GM10847 (cell line): ENCODE results near the gene DNAJC15.

Experiments
- POLR2A ChIP-seq: IDR thresholded peaks from 2 replicates; pipeline ENCODE4 v1.6.1; 2011; ENCODE audit not compliant: insufficient read length; ENCODE audit errors: extremely low read depth

The DNAJC15 gene

DNA sequence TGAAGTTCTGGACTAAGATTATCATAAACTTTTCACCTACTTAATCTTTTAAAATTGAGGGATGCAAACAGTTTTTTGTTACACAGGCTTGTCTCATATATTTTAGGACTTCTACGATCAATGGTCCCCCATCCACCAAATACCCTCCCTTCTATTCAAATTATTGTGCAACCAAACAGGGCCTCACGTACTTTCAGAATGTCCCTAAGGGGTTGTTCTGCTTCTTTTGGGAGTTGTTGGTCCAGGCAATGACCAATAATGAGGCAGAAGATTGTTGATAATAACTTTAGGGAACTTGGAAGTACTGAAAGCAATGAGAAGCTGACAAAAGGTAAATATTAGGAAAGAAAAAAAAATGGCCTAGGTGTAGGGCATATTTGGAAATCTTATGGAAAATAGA, 2.9 kb downstream of the DNAJC15 start:
- TF ChIP-seq POLR2A: no peak

DNA sequence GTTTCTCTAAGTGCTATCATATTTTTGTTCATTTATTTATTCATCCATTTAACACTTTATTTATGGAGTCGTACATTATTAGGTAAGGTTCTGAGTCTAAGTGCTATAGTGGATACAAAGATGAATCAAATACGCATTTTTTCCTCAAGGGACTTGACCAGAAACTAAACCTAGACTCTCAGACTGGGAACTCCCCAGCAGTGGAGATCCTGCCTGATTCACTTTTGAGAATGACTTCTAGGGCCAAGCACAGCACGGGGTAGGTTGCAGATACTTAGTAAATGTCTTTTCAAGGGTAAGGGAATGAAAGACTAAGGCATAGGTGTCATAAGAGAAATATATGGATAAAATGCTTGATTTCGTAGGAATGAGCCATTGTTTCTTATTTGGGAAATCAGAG, 7.2 kb downstream of the DNAJC15 start:
- no peak for TF ChIP-seq POLR2A

DNA sequence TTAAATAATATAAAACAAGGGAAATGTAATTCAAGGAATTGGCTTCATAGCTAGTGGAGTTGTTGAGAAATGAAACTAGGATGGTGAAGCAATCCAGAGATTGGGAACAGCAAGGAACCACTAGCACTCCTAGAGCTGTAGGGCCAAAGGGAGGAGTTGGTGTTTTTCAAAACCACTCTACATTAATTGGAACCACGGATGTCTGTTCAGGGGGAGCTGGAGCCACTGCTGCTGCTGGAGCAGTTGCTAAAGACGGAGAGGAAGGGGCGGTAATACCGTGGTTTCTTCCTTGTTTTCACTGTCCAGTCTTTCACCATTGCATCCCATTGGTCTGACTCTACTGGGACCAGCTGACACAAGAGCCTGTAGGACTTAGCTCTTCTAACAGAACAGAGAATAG, 8.5 kb downstream of the DNAJC15 start:
- TF ChIP-seq POLR2A: no peak

DNA sequence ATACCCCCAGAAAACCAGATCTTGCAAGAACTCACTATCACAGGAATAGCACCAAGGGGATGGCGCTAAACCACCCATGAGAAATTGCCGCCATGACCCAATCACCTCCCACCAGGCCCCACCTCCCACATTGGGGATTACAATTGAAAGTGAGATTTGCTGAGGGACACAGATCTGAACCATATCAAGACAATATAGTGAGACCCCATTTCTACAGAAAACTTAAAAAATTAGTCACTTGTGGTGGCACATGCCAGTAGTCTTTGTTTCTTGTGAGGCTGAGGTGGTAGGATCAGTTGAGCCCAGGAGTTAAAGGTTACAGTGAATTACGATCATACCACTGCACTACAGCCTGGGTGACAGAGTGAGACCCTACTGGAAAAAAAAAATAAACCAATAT, 9.7 kb downstream of the DNAJC15 start:
- no peak for TF ChIP-seq POLR2A

DNA sequence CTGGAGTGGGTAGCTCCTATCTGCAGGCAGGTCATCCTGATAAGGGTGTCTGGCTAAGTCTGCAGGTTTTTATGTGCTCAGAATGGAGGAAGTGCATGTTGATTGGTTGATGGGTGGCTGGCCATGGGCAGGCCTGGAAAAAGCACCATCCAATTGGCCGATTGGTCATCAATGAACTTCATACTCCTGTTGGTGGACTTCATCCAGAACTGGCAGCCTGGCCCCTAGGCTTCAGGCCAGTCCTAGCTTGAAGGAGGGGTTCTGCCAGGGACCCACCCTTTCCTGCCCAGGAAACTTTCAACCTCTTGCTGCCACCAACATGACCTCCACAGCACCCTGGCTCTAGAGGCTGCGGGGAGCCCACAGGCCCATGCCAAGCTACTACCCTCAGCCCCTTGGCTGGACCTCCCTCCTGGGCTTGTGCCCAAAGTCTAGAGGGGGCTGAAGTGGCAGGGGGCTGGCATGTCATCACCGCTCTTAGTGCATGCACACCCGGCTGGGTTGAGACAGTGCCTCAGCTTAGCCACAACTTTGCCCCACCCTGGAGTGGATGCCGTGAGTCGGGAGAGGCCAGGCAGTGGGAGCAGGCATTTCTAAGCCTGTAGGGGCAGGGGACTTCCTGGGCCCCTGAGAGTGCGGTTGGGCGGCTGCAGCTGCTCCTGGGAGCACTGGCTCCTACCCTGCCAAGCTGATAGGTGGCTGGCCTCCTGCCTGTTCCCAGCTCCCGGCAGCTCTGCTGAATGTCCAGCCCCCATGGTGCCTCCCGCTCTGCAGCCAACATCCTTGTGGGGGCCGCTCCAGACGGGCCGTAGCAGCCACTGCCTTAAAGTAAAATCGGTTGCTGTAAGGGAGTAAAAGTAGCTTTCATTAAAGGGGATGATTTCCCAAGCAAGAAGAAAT, 13.2 kb downstream of the DNAJC15 start:
- no peak for TF ChIP-seq POLR2A

DNA sequence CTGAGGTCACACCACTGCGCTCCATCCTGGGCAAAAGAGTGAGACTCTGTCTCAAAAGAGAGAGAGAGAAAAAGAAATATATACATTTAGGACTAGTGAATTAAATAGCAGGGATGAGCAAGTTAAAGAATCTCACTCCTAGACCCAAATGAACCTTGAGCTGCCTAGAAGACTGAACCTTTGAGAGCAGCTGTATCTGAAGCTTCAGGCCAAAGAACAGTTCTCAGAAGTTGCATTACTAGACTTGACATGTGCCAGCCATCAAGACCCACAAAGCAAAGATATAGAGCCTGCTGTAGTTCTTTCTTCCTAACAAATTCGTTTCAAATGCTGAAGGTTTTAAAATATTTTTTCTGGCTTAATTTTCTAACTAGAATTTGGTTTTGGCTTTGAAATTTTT, 16.6 kb downstream of the DNAJC15 start:
- no peak for TF ChIP-seq POLR2A

DNA sequence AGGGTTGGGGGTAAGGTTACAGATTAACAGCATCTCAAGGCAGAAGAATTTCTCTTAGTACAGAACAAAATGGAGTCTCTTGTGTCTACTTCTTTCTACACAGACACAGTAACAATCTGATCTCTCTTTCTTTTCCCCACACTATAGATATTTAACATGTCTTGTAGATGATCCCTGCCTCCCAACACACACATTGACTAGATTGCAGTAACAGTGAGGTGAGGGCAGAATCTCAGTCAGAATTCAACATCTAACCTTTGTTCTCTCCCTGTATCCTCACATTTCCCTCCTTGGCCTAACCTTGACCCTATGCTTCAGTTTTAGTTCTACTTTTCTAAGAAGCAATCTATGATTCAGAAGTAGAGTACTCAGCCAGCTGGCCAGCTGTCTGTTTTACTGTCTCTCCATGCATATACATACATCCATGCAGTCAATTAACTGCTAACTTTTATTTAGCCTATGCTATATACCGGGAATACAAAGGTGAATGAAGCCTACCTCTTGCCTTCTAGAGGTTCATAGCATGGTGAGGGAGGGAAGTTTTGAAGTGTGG, 18.1 kb downstream of the DNAJC15 start:
- TF ChIP-seq POLR2A: no peak

DNA sequence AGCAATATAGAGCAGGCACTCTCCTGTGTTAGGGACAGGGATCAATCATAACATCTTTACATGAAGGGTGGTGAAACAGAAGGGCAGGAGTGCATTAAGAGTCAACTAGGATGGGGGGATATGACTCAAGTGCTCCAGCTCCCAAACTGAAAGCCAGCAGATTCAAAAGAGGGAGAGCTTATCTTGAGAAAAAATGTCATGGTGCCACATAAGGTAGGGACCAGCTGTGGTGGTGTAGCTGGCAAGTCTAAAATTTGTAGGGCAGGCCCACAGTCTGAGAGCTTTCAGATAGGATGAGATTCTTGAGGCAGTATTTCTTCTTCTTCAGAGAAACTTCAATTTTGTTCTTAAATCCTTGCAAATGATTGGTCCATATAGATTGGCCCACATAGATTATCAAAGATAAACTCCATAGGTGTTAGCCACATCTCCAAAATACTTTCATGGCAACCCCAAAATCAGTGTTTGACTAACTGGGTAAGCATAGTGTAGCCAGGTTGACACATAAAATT, 19.1 kb downstream of the DNAJC15 start:
- no peak for TF ChIP-seq POLR2A

DNA sequence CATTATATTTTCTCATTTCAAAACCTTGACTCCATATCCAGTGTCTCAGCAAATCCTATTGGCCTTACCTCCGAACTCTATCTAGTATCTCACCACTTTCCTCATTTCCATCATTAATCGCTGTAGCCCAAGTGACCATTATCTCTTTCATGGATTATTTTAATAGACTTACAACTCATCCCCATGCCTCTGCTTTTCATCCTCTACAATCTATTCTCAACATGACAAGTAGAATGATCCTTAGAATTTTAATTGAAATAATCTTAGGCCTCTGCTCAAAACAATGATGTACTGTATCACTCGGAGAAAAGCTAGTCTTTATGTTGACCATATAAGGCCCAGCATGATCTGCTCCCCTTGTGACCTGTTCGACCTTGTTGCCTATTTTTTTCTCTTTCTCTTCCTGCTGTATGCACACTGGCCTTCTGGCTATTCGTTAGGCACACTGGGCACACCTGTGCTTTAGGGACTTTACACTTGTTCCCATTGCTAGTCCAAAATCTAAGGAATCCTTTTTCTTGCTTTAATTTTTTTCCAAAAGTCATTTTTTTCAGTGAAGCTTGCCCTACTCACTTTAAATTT, 21.4 kb downstream of the DNAJC15 start:
- no peak for TF ChIP-seq POLR2A

DNA sequence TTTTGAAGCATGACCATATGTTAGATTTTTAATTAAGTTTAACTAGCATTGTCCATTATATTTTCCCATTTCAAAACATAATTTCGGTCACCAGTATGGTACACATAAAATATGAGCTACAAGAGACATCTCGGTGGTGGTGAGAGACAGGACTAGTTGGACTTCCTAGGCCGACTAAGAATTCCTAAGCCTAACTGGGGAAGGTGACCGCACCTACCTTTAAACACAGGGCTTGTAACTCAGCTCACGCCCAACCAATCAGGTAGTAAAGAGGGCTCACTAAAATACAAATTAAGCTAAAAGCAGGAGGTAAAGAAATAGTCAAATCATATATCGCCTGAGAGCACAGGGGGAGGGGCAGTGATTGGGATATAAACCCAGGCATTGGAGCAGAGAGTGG, 22.9 kb downstream of the DNAJC15 start:
- no peak for TF ChIP-seq POLR2A

DNA sequence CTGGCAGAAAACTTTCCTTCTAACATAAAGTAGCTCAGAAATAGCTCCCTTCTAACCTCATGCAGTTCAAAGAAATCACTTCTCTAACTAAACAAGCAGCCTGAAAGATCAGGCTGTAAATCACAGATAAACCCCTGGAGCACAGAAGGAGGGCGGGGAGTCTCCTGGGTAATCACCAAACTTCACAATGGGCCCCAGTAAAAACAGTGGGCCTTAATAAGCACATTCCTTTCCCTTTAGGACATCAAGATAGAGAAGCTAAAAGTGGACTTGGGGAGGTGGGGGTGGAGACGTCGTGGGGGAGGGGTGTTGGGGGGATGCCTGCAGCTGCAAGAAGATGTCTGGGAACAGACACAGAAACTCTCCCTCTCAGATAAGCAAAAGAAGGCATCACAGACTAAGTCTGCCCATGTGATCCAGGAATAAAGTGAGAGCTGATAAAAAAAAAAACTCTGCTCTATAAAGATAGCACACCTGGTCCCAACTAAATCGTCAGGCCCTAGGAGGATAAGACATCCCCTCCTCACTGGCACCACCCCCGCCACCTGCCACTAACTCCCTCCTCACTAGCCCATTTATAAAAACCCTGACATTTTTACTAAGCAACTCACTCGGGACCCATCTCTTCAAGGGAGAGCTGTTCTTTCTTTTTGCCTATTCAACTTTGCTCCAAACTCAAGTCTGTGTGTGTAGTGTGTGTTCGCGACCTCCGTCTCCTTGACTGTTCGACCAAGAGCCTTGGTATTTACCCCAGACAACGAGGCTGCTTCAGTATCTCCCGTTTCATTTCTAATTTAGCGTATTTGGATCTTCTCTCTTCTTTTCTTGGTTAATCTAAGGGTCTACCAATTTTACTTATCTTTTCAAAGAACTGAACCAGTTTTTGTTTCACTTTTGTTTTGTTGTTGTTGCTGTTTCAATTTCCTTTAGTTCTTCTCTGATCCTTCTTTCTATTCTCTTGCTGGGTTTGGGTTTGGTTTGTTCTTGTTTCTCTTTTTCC, 31.7 kb downstream of the DNAJC15 start:
- TF ChIP-seq POLR2A: no peak

DNA sequence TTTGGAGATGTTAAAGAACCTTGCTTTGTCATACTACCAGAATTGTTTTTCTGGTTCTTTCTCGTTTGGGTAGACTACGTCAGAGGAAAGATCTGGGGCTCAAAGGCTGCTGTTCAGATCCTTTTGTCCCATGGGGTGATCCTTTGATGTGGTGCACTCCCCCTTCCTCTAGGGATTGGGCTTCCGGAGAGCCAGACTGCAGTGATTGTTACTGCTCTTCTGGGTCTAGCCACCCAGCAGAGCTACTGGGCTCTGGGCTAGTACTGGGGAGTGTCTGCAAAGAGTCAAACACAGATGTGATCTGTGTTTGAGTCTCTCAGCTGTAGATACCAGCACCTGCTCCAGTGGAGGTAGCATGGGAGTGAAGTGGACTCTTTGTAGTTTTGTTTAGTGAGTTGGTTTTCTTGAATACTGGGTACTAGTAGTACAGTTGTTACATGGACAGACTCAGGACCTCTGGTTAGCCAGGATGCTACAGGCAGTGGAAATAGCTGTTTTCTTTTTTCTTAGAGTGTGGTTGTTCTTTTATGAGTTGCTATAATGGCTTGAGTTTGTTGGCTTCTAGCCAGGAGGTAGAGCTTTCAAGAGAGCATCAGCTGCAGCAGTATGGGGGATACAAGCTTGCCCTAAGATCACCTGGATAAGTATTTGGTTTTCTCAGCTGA, 34.4 kb downstream of the DNAJC15 start:
- no peak for TF ChIP-seq POLR2A

DNA sequence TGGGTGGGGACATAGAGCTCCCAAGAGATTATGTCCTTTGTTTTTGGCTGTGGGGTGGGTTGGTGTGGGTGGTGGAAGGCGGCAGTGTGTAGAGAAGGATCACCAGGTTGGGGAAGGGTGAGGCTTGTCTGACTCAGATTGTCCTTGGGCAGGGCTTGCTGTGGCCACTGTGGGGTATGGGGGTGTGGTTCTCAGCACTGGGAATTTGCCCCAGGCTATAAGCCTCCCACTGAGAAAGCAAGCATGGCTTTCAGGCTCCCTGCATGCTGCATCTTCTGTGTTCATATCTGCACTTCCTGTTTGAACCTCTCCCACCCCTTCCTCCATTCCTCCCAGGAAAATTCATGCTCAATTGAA, 34.9 kb downstream of the DNAJC15 start:
- no peak for TF ChIP-seq POLR2A

DNA sequence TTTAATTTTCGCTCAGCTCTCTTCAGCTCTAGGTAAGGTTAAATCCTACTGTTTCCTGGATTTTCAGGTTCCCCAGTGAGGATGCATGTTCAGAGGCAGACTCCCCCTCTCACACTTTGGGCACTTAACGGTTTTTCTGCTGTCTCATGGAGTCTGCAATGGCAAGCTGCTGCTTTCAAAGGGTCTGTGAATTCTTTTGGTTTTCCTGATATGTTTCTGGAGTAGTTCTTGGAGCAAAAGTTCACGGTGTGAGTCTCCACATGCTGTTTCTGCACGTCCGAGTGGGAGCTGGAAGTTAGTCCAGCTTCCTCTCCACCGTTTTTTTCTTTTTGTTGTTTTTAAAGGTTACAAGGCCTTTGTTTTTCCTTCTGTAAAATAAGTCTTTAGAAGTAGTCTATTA, 35.4 kb downstream of the DNAJC15 start:
- TF ChIP-seq POLR2A: no peak
